Measurements from ENCODE around the gene LY6G5B. TPM values are rescaled to one million over a fixed set of nuclear protein-coding genes. Genes with fewer than 3 reads are reported as not detected.
A peak's percentile ranks its signal among the peaks of the same experiment; 100 is the strongest.

LY6G5B gene
- total and polyA plus RNA-seq, 2 of the 4 experiments (the other 2 are of a cell fraction): 2.2 to 13.6 TPM

DNA sequence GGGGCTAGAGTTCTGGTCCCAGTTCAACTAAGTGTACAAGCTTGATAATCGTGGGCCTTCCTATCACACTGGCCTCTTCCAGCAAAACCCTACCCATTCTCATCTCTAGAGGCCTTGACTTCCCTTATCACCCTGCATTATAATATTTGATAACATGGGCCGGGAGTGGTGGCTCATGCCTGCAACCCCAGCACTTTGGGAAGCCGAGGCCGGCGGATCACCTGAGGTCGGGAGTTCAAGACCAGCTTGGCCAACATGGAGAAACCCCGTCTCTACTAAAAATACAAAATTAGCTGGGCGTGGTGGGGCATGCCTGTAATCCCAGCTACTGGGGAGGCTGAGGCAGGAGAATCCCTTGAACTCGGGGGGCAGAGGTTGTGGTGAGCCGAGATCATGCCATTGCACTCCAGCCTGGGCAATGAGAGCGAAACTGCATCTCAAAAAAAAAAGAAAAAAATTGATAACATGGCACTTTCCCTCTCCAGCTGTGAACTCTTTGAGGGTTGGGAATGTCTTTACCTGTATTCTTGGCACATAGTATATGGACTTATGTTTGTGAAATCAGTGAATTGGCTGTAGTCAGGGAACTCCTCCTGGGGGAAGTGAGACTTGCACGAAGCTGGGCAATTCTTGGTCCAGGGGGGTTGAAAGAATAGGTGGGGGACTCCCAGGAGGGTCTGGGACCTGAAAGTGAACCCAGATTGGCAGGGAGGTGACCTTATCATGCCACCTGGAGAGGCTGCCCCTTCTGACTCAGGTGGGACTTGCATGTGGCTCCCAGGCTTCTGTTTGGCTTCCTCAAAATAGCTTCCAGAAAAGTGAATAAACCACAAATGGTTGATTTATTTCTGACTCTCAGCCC is 8.3 kb upstream of the LY6G5B start:
- BruUV-seq (replicated peaks): no TSS peak
- Histone ChIP-seq H3K9me3 (ENCODE audit: control insufficient read depth, insufficient read depth, low read length) (no peaks in the 10 kb centered on the region), H2BK120ac (ENCODE audit: low read depth, low read length) (no peak overlapping the region), H3K27ac (ENCODE audit: insufficient read depth, low read length) (peak overlapping the region; percentile 68; the same call in 1 of the 2 replicates), H2BK15ac (ENCODE audit: low read depth, low read length) (no peak overlapping the region), H3K56ac (ENCODE audit: extremely low read depth, insufficient read depth, low read length) (no peak overlapping the region), H3K27me3 (ENCODE audit: control insufficient read depth, insufficient read depth, low read length) (no peaks in the 10 kb centered on the region), H3K18ac (ENCODE audit: low read depth, low read length) (no peak overlapping the region), H2BK5ac (ENCODE audit: low read depth, low read length, poor library complexity, severe bottlenecking) (peak overlapping the region; percentile 42), H3K9me1 (ENCODE audit: insufficient read depth, low read length) (peaks cover 17% of the 10 kb centered on the region; the same call in 1 of the 2 replicates), H3K4ac (ENCODE audit: low read depth, low read length) (peak overlapping the region; percentile 78), H3K36me3 (ENCODE audit: control insufficient read depth, insufficient read depth, low read length) (peaks cover 15% of the 10 kb centered on the region), H4K5ac (ENCODE audit: low read depth, low read length) (no peak overlapping the region), H3K79me1 (ENCODE audit: low read depth in 1 of 2, low read length in 2 of 2) (peaks cover 23 to 81% of the 10 kb centered on the region in 2 experiments; a peak in 3 of 4 replicates), H4K91ac (ENCODE audit: insufficient read depth, low read depth, low read length) (peak overlapping the region; percentile 41), H2BK20ac (ENCODE audit: low read depth, low read length) (no peak overlapping the region), H3K9ac (ENCODE audit: low read depth, low read length) (peak overlapping the region; percentile 63), H3K4me1 (ENCODE audit: control insufficient read depth, insufficient read depth, low read length) (peaks cover 21% of the 10 kb centered on the region), H2AK5ac (ENCODE audit: low read depth, low read length) (no peak overlapping the region; the same call in 1 of the 2 replicates), H4K8ac (ENCODE audit: low read depth in 2 of 2, low read length in 2 of 2) (peak overlapping the region; percentile 75 to 95; a peak in 3 of 4 replicates), H2AK9ac (replicated peaks; ENCODE audit: low read depth, low read length, poor library complexity) (peak overlapping the region; percentile 53), H3K4me3 (ENCODE audit: insufficient read depth, low read depth, low read length) (no peak overlapping the region), H3K23ac (ENCODE audit: low read depth, low read length) (peak overlapping the region; percentile 55; the same call in 1 of the 2 replicates), H3K4me2 (ENCODE audit: low read depth, low read length) (peak overlapping the region; percentile 82), H2AFZ (replicated peaks; ENCODE audit: low read length, poor library complexity) (peak overlapping the region; percentile 88), H4K20me1 (ENCODE audit: insufficient read depth, low read length) (peaks cover 17% of the 10 kb centered on the region), H3K14ac (replicated peaks; ENCODE audit: low read depth, low read length) (peak overlapping the region; percentile 57)
- intact Hi-C loops (cut with micrococcal nuclease): loop anchor here (5.0 kb wide), 1 partner anchor 171 kb away; no protein-coding TSS in a partner anchor
- ChIA-PET CTCF (interaction anchor here (0.6 kb wide), 1 partner anchor 115 kb away, joined by 3 read pairs; the partner anchor contains the start of gene ATP6V1G2), POLR2A (ENCODE audit: unreplicated experiment) (interaction anchor here (0.6 to 1.2 kb wide), 3 partner anchors 10 to 42 kb away, joined by 3 to 11 read pairs (median 3); partner anchors contain the start of genes ABHD16A and BAG6)
- TF ChIP-seq MAFK (IDR thresholded peaks at IDR 0.05; ENCODE audit: low read depth, low read length) (no peak), FOS (IDR thresholded peaks at IDR 0.05; ENCODE audit: low read depth, low read length) (no peak), SMC3 (IDR thresholded peaks at IDR 0.05; ENCODE audit: low read depth, low read length) (no peak), NFE2L2 (IDR thresholded peaks at IDR 0.05; ENCODE audit: low read depth, low read length) (no peak), MXI1 (IDR thresholded peaks at IDR 0.05; ENCODE audit: borderline replicate concordance, low read depth, low read length) (no peak), RFX5 (IDR thresholded peaks at IDR 0.05; ENCODE audit: low read depth, low read length) (no peak), CHD1 (IDR thresholded peaks at IDR 0.05; ENCODE audit: low read depth, low read length) (no peak)
- TF ChIP-seq, protein P1, sequence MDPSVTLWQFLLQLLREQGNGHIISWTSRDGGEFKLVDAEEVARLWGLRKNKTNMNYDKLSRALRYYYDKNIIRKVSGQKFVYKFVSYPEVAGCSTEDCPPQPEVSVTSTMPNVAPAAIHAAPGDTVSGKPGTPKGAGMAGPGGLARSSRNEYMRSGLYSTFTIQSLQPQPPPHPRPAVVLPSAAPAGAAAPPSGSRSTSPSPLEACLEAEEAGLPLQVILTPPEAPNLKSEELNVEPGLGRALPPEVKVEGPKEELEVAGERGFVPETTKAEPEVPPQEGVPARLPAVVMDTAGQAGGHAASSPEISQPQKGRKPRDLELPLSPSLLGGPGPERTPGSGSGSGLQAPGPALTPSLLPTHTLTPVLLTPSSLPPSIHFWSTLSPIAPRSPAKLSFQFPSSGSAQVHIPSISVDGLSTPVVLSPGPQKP (IDR thresholded peaks at IDR 0.05; ENCODE audit: borderline replicate concordance, low read depth, low read length): no peak
- TF ChIP-seq, protein P2, sequence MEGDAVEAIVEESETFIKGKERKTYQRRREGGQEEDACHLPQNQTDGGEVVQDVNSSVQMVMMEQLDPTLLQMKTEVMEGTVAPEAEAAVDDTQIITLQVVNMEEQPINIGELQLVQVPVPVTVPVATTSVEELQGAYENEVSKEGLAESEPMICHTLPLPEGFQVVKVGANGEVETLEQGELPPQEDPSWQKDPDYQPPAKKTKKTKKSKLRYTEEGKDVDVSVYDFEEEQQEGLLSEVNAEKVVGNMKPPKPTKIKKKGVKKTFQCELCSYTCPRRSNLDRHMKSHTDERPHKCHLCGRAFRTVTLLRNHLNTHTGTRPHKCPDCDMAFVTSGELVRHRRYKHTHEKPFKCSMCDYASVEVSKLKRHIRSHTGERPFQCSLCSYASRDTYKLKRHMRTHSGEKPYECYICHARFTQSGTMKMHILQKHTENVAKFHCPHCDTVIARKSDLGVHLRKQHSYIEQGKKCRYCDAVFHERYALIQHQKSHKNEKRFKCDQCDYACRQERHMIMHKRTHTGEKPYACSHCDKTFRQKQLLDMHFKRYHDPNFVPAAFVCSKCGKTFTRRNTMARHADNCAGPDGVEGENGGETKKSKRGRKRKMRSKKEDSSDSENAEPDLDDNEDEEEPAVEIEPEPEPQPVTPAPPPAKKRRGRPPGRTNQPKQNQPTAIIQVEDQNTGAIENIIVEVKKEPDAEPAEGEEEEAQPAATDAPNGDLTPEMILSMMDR (conservative IDR thresholded peaks at IDR 0.05; ENCODE audit: low read depth, low read length): no peak
- dilution Hi-C loops (cut with HindIII; ENCODE audit: low sequenced_read_pairs, unreplicated experiment): no loop called here
- no peak for DNase-seq
- 100% methylated on average over 1 of the region's 12 CpGs; no CpG with 5 or more reads in 1 of the 2 experiments for WGBS, 2 experiments (ENCODE audit: extremely low coverage in 2 of 2, insufficient read length in 1 of 2)
- no peak for ATAC-seq (ENCODE audit: low read depth)
- in situ Hi-C loops (cut with MboI; ENCODE audit: low sequenced_read_pairs): no loop called here

Data from IMR-90 (cell line).